PC-9 (cell line): Measurements from ENCODE around the gene NTSR2. TPM values are rescaled to one million over a fixed set of nuclear protein-coding genes. Genes with fewer than 3 reads are reported as not detected.

Experiments used
- BruUV-seq: library from RNA; stranded (reverse); fragments of 400-500 nt; replicated peaks from 2 replicates; lab custom pipeline; 2021; lab: Mats Ljungman, UMichigan
- CTCF ChIA-PET: fragments of 300-600 bp; sonication (Branson Sonifier 250); formaldehyde crosslinking; loops from one replicate; lab custom pipeline; 2022; ENCODE audit warnings: antibody characterized with exemption; lab: Charles Lee
- POLR2A ChIA-PET: fragments of 300-600 bp; sonication (Branson Sonifier 250); formaldehyde crosslinking; loops from one replicate; lab custom pipeline; 2022; ENCODE audit warnings: antibody characterized with exemption; ENCODE audit not compliant: unreplicated experiment; lab: Charles Lee
- DNase-seq, 2 experiments: peaks; one replicate each; pipeline versions ENCODE4 v3.0.0 to v3.0.0-alpha.2; 2015 to 2022; ENCODE audit warnings: mixed read lengths in 1 of 2
- H2AFZ ChIP-seq: fragments of 200-600 bp; sonication (generic); 2 replicates; pipeline ENCODE4 v1.8.1; 2017; ENCODE audit warnings: antibody characterized with exemption
- H3F3A ChIP-seq: fragments of 200-600 bp; sonication (generic); 2 replicates; pipeline ENCODE4 v1.8.1; 2017; ENCODE audit warnings: antibody characterized with exemption, mild to moderate bottlenecking, low read depth; ENCODE audit not compliant: insufficient read depth
- H3K27ac ChIP-seq: fragments of 200-600 bp; sonication (generic); 2 replicates; pipeline ENCODE4 v1.6.1; 2016; ENCODE audit warnings: mixed run types
- H3K27me3 ChIP-seq: fragments of 200-600 bp; sonication (generic); 2 replicates; pipeline ENCODE4 v1.6.1; 2016; ENCODE audit warnings: low read depth, mixed run types; ENCODE audit not compliant: insufficient read depth
- H3K36me3 ChIP-seq: fragments of 200-600 bp; sonication (generic); 2 replicates; pipeline ENCODE4 v1.6.1; 2016; ENCODE audit warnings: low read depth, mixed run types
- H3K4me1 ChIP-seq: fragments of 200-600 bp; sonication (generic); replicated peaks from 2 replicates; pipeline ENCODE4 v1.6.1; 2016; ENCODE audit warnings: mixed run types; ENCODE audit not compliant: insufficient read depth
- H3K4me2 ChIP-seq: fragments of 200-600 bp; sonication (generic); 2 replicates; pipeline ENCODE4 v1.6.1; 2017; ENCODE audit warnings: mixed run types
- H3K4me3 ChIP-seq: fragments of 200-600 bp; sonication (generic); 2 replicates; pipeline ENCODE4 v1.6.1; 2016; ENCODE audit warnings: mixed run types
- H3K79me2 ChIP-seq: fragments of 200-600 bp; sonication (generic); 2 replicates; pipeline ENCODE4 v1.6.1; 2017; ENCODE audit warnings: low read depth, mixed run types
- H3K9me2 ChIP-seq: fragments of 200-600 bp; sonication (generic); 2 replicates; pipeline ENCODE4 v1.8.1; 2017; ENCODE audit warnings: mild to moderate bottlenecking; ENCODE audit not compliant: insufficient read depth
- H3K9me3 ChIP-seq: fragments of 200-600 bp; sonication (generic); 2 replicates; pipeline ENCODE4 v1.8.1; 2016; ENCODE audit warnings: low read depth; ENCODE audit not compliant: insufficient read depth
- H4K20me1 ChIP-seq: fragments of 200-600 bp; sonication (generic); 2 replicates; pipeline ENCODE4 v1.8.1; 2017; ENCODE audit not compliant: insufficient read depth
- CTCF ChIP-seq: fragments of 200-600 bp; sonication (generic); conservative IDR thresholded peaks from 2 replicates; pipeline ENCODE4 v1.6.1; 2017; ENCODE audit warnings: mixed run types, antibody characterized with exemption, mild to moderate bottlenecking, moderate library complexity
- EZH2 ChIP-seq: fragments of 200-600 bp; sonication (generic); IDR thresholded peaks from 2 replicates; pipeline ENCODE4 v1.8.0; 2017; ENCODE audit warnings: antibody characterized with exemption, low read depth
- intact Hi-C: fragments of 100-400 bp; cut with micrococcal nuclease; formaldehyde crosslinking; loops from one replicate; pipeline ENCODE4 v1.10.0; 2022; ENCODE audit not compliant: unreplicated experiment
- total RNA-seq: library from RNA; stranded (reverse); gene quantifications from 2 replicates; pipeline ENCODE4 v1.2.3, GENCODE V29; 2021

NTSR2 gene
- total RNA-seq, 1 experiment from 2014 or later = not detected

- Histone ChIP-seq H4K20me1 (no peaks in the 10 kb centered on the region), H3K27me3 (no peaks in the 10 kb centered on the region), H3K27ac (no peak overlapping the region), H3F3A (peaks cover 22% of the 10 kb centered on the region), H3K36me3 (no peaks in the 10 kb centered on the region), H2AFZ (no peak overlapping the region), H3K4me3 (no peak overlapping the region), H3K4me2 (no peak overlapping the region), H3K9me3 (no peaks in the 10 kb centered on the region), H3K9me2 (no peaks in the 10 kb centered on the region), H3K79me2 (no peaks in the 10 kb centered on the region), H3K4me1 (peaks cover 38% of the 10 kb centered on the region)
- POLR2A ChIA-PET = no interaction called here
- TF ChIP-seq CTCF (no peak), EZH2 (no peak)
- no peak for DNase-seq
- intact Hi-C loops = loop anchor here (2.0 kb wide), 1 partner anchor 99 kb away; no protein-coding TSS in a partner anchor
- CTCF ChIA-PET = interaction anchor here (0.7 kb wide), 1 partner anchor 55 kb away, joined by 3 read pairs; no protein-coding TSS in a partner anchor
- BruUV-seq = no TSS peak
Measured at GRCh38 chr2:11683966-11684365, 14.0 kb upstream of the NTSR2 start.

- Histone ChIP-seq H3K79me2 (no peaks in the 10 kb centered on the region), H3K9me2 (no peaks in the 10 kb centered on the region), H3K4me1 (peaks cover 33% of the 10 kb centered on the region), H3K9me3 (no peaks in the 10 kb centered on the region), H4K20me1 (no peaks in the 10 kb centered on the region), H3K36me3 (no peaks in the 10 kb centered on the region), H3F3A (peaks cover 17% of the 10 kb centered on the region), H3K27me3 (no peaks in the 10 kb centered on the region), H3K27ac (no peak overlapping the region), H2AFZ (no peak overlapping the region), H3K4me3 (no peak overlapping the region), H3K4me2 (no peak overlapping the region)
- CTCF ChIA-PET = interaction anchor here (0.7 to 1.6 kb wide), 2 partner anchors 56 to 101 kb away, joined by 3 to 5 read pairs; no protein-coding TSS in a partner anchor
- no TSS peak for BruUV-seq
- no peak for TF ChIP-seq CTCF
- TF ChIP-seq EZH2 = no peak
- DNase-seq = no peak
- intact Hi-C loops = loop anchor here (2.0 kb wide), 1 partner anchor 99 kb away; no protein-coding TSS in a partner anchor
- POLR2A ChIA-PET = no interaction called here
Measured at GRCh38 chr2:11683476-11683875, 13.5 kb upstream of the NTSR2 start.

DNA sequence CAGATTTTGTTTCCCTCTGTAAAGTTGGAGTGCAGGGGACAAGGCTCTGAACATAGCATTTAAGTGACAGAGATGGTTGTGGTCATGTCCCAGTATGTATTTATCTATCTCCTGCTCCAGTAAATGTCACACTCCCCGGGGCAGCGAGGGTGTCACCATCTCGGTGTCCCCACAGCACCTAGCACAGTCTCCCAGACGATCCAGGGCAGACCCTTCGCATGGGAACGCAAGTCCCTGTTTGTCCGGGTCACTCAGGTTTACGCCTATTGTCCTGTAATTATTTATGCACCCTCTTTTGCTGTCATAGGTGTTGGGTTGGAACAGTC, 12.6 kb upstream of the NTSR2 start:
- no peak overlapping the region for H3K27ac ChIP-seq
- no peak overlapping the region for H2AFZ ChIP-seq
- no TSS peak for BruUV-seq
- intact Hi-C loops = loop anchor here (1.0 to 2.0 kb wide), 2 partner anchors 98 to 204 kb away; no protein-coding TSS in a partner anchor
- CTCF ChIA-PET = interaction anchor here (0.6 to 1.6 kb wide), 2 partner anchors 100 to 199 kb away, joined by 3 to 5 read pairs; no protein-coding TSS in a partner anchor
- no peaks in the 10 kb centered on the region for H3K9me3 ChIP-seq
- H3K4me3 ChIP-seq = no peak overlapping the region
- H4K20me1 ChIP-seq = no peaks in the 10 kb centered on the region
- H3K9me2 ChIP-seq = no peaks in the 10 kb centered on the region
- peaks cover 8% of the 10 kb centered on the region for H3F3A ChIP-seq
- DNase-seq = no peak
- H3K4me1 ChIP-seq = peaks cover 25% of the 10 kb centered on the region
- no peak overlapping the region for H3K4me2 ChIP-seq
- POLR2A ChIA-PET = no interaction called here
- H3K36me3 ChIP-seq = no peaks in the 10 kb centered on the region
- no peak for TF ChIP-seq EZH2
- no peak for TF ChIP-seq CTCF
- H3K27me3 ChIP-seq = 0 out of 2 replicates have a peak, but pooled peaks cover 4% of the 10 kb centered on the region
- H3K79me2 ChIP-seq = no peaks in the 10 kb centered on the region
